Gastrocnemius medialis (tissue), 4 donors: ENCODE results near the gene PLCXD3. TPM values are rescaled to one million over a fixed set of nuclear protein-coding genes. Genes with fewer than 3 reads are reported as not detected.

Experiments used
- ATAC-seq, 2 donors: fragments of 150-250 bp; one replicate each; pipeline ENCODE4 v1.9.1; 2016
- DNase-seq, 2 donors: peaks; one replicate each; pipeline ENCODE4 v3.0.0-alpha.2; 2019
- H3K27ac ChIP-seq, 4 donors: fragments of 200-600 bp; sonication (generic); 1 replicate in 1 of 4; 2 replicates in 3 of 4; pipeline ENCODE4 v1.5.1; 2016 to 2018; ENCODE audit warnings: mild to moderate bottlenecking in 2 of 4, moderate library complexity in 1 of 4
- H3K27me3 ChIP-seq, 3 donors: fragments of 200-600 bp; sonication (generic) in 2 of 3; 1 replicate in 1 of 3; 2 replicates in 2 of 3; pipeline versions ENCODE4 v1.5.1 to v1.6.0; 2016 to 2019; ENCODE audit warnings: mild to moderate bottlenecking in 1 of 3, moderate library complexity in 1 of 3
- H3K36me3 ChIP-seq, 2 donors: fragments of 200-600 bp; sonication (generic) in 1 of 2; one replicate each; pipeline ENCODE4 v1.5.1; 2017 to 2018
- H3K4me1 ChIP-seq, 2 donors: fragments of 200-600 bp; sonication (generic) in 1 of 2; one replicate each; pipeline ENCODE4 v1.5.1; 2016 to 2017; ENCODE audit warnings: mild to moderate bottlenecking in 2 of 2
- H3K4me3 ChIP-seq, 4 donors: fragments of 200-600 bp; sonication (generic) in 3 of 4; 1 replicate in 1 of 4; 2 replicates in 3 of 4; pipeline ENCODE4 v1.5.1; 2016 to 2019; ENCODE audit warnings: mild to moderate bottlenecking in 2 of 4
- H3K9me3 ChIP-seq, 3 donors: fragments of 200-600 bp; sonication (generic) in 2 of 3; 1 replicate in 1 of 3; 2 replicates in 2 of 3; pipeline ENCODE4 v1.5.1; 2016 to 2019
- POLR2A ChIP-seq, 2 donors: fragments of 450-650 bp; IDR thresholded peaks; one replicate each; pipeline ENCODE4 v1.6.1; 2017; ENCODE audit warnings: antibody characterized with exemption in 2 of 2, mild to moderate bottlenecking in 2 of 2, moderate library complexity in 2 of 2
- in situ Hi-C, 4 donors: fragments of 200-750 bp; cut with MboI; loops; one replicate each; pipeline versions ENCODE4 v1.15.0 to v1.8.0; 2017; ENCODE audit warnings: low sequenced_read_pairs in 4 of 4
- intact Hi-C: fragments of 100-400 bp; cut with DNase I; formaldehyde crosslinking; loops from one replicate; pipeline ENCODE4 v1.15.1; 2023; ENCODE audit warnings: low total_unique reads
- total RNA-seq, 4 donors: library from RNA; depleted of rRNA; stranded (reverse); fragments of >200 nt; gene quantifications; one replicate each; pipeline versions ENCODE4 v1.1.0 to v1.2.3, GENCODE V29; 2016
- TF ChIP-seq, protein P1 (sequence below), 5 experiments: fragments of 450-650 bp in 3 of 5; fragments of 200-600 bp in 2 of 5; sonication (generic) in 2 of 5; IDR thresholded peaks in 4 of 5; conservative IDR thresholded peaks in 1 of 5; 1 replicate in 4 of 5; 2 replicates in 1 of 5; pipeline ENCODE4 v1.5.1; 2016 to 2019; ENCODE audit warnings: antibody characterized with exemption in 5 of 5, mild to moderate bottlenecking in 3 of 5, moderate library complexity in 3 of 5

PLCXD3 gene
- total RNA-seq, 4 donors from 2014 or later, result 0.49 to 1.2 (median 0.64) TPM

DNA sequence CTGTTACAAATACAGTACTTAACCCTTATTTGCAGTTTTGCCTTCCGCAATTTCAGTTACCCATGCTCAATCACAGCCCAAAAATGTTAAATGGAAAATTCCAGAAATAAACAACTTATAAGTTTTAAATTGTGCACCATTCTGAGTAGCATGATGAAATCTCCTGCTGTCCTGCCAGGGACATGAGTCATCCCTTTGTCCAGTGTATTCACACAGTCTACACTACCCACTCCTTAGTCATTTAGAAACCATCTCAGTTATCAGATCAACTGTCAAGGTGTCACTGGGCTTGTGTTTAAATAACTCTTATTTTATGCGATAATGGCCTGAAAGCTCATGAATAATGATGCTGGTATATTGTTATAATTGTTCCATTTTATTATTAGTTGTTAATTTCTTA lies 95.8 kb downstream of the PLCXD3 start:
- no peaks in the 10 kb centered on the region for H3K4me1 ChIP-seq
- ATAC-seq (peak in 1 of 2 donors; percentile 49), DNase-seq (peak in 1 of 2 donors; percentile 28)
- intact Hi-C loops, result no loop called here
- TF ChIP-seq POLR2A (IDR thresholded peaks at IDR 0.05), result no peak
- TF ChIP-seq, protein P1, sequence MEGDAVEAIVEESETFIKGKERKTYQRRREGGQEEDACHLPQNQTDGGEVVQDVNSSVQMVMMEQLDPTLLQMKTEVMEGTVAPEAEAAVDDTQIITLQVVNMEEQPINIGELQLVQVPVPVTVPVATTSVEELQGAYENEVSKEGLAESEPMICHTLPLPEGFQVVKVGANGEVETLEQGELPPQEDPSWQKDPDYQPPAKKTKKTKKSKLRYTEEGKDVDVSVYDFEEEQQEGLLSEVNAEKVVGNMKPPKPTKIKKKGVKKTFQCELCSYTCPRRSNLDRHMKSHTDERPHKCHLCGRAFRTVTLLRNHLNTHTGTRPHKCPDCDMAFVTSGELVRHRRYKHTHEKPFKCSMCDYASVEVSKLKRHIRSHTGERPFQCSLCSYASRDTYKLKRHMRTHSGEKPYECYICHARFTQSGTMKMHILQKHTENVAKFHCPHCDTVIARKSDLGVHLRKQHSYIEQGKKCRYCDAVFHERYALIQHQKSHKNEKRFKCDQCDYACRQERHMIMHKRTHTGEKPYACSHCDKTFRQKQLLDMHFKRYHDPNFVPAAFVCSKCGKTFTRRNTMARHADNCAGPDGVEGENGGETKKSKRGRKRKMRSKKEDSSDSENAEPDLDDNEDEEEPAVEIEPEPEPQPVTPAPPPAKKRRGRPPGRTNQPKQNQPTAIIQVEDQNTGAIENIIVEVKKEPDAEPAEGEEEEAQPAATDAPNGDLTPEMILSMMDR (IDR thresholded peaks at IDR 0.05 in 4 of 5, conservative IDR thresholded peaks at IDR 0.05 in 1 of 5), result no peak
- no peaks in the 10 kb centered on the region for H3K36me3 ChIP-seq
- in situ Hi-C loops, result no loop called here
- no peaks in the 10 kb centered on the region for H3K9me3 ChIP-seq
- no peak overlapping the region for H3K27ac ChIP-seq
- H3K27me3 ChIP-seq, result no peaks in the 10 kb centered on the region
- H3K4me3 ChIP-seq, result no peak overlapping the region

DNA sequence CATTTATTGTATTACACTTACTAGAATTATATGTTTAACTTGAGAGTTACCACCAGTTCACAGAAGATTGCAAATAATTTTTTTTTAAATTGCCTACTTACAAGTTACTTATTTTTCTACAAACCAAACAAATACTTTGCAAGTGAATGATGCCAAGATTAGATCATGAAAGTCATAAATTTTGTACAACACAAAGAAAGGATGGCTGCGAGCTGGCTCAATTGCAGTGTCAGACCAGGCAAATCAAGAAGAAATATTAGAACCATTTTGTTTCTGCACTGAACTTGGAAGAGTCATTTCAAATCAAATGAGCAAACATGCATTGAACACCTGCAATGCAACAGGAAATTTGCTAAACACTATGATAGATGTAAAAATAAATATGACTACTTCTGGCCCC lies 97.3 kb downstream of the PLCXD3 start:
- DNase-seq (no peak), ATAC-seq (no peak)
- in situ Hi-C loops, result no loop called here
- H3K27ac ChIP-seq, result no peak overlapping the region
- intact Hi-C loops, result no loop called here
- no peaks in the 10 kb centered on the region for H3K4me1 ChIP-seq
- H3K27me3 ChIP-seq, result no peaks in the 10 kb centered on the region
- no peaks in the 10 kb centered on the region for H3K36me3 ChIP-seq
- no peaks in the 10 kb centered on the region for H3K9me3 ChIP-seq
- no peak overlapping the region for H3K4me3 ChIP-seq
- TF ChIP-seq, protein P1 (IDR thresholded peaks at IDR 0.05 in 4 of 5, conservative IDR thresholded peaks at IDR 0.05 in 1 of 5), result no peak
- no peak for TF ChIP-seq POLR2A (IDR thresholded peaks at IDR 0.05)

DNA sequence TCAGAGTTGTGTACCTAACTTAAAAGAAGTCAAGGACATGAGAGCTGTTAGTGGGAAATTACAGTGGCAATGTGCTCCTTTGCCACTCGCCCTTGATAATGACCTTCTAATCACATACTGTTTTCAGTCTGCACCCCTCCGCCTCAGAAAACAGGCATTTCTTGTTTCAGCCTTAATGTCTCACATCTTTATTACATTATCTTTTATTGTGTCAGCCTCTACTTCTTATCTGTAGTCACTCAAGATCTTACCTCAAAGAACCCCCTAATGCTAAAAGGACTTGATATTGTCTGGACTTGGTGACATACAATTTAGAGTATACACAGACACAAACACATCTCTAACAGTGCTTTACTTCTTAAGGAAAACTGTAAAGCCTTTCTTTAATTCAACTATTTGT lies 97.9 kb downstream of the PLCXD3 start:
- Histone ChIP-seq H3K27ac (no peak overlapping the region), H3K4me1 (no peaks in the 10 kb centered on the region), H3K27me3 (no peaks in the 10 kb centered on the region), H3K36me3 (no peaks in the 10 kb centered on the region), H3K4me3 (no peak overlapping the region), H3K9me3 (no peaks in the 10 kb centered on the region)
- no peak for DNase-seq
- in situ Hi-C loops, result no loop called here
- intact Hi-C loops, result no loop called here
- no peak for ATAC-seq
- TF ChIP-seq, protein P1 (IDR thresholded peaks at IDR 0.05 in 4 of 5, conservative IDR thresholded peaks at IDR 0.05 in 1 of 5), result no peak
- TF ChIP-seq POLR2A (IDR thresholded peaks at IDR 0.05), result no peak

DNA sequence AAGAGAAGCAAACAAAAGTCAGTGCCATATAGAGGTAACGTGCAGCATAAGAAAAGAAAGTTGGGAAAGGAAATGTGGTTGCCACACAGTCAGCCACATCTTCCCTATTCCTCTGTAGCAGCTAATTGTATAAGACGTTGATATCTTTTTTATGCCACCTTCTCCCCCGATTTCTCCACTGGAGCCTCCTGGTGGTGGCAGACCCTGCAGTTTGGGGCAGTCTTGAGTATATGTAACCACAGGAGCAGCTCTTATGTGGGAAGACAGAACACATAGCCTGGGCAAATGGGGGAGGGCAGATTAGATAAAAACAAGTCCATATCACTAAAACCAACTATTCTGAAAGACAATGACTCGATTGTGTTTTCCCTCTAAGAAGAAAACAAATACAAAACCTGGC lies 99.7 kb downstream of the PLCXD3 start:
- Histone ChIP-seq H3K9me3 (no peaks in the 10 kb centered on the region), H3K4me3 (no peak overlapping the region), H3K36me3 (no peaks in the 10 kb centered on the region), H3K4me1 (no peaks in the 10 kb centered on the region), H3K27ac (no peak overlapping the region), H3K27me3 (no peaks in the 10 kb centered on the region)
- TF ChIP-seq, protein P1 (IDR thresholded peaks at IDR 0.05 in 4 of 5, conservative IDR thresholded peaks at IDR 0.05 in 1 of 5), result no peak
- no peak for TF ChIP-seq POLR2A (IDR thresholded peaks at IDR 0.05)
- in situ Hi-C loops (no loop called here), intact Hi-C loops (no loop called here)
- no peak for ATAC-seq
- DNase-seq, result no peak

DNA sequence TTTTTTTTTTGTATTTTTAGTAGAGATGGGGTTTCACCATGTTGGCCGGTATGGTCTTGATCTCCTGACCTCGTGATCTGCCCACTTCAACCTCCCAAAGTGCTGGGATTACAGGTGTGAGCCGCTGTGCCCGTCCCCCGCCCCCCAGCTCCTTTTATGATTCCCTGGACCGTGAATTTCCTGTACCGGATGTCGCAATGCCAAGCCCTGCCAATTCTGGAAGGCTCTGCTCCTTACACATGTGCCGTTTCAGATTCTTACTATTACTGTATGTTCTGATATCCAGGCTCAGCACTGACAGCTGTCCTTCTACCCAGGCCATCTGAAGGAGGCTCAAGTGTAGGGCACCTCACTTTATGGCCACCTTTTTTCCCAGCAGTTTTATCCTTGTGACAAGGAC lies 100.1 kb downstream of the PLCXD3 start:
- Histone ChIP-seq H3K36me3 (no peaks in the 10 kb centered on the region), H3K4me1 (no peaks in the 10 kb centered on the region), H3K27me3 (no peaks in the 10 kb centered on the region), H3K27ac (no peak overlapping the region), H3K9me3 (no peaks in the 10 kb centered on the region), H3K4me3 (no peak overlapping the region)
- in situ Hi-C loops (no loop called here), intact Hi-C loops (no loop called here)
- TF ChIP-seq, protein P1 (IDR thresholded peaks at IDR 0.05 in 4 of 5, conservative IDR thresholded peaks at IDR 0.05 in 1 of 5), result no peak
- TF ChIP-seq POLR2A (IDR thresholded peaks at IDR 0.05), result no peak
- ATAC-seq (no peak), DNase-seq (no peak)
